Measurements from ENCODE around the gene INKA1.

DNA sequence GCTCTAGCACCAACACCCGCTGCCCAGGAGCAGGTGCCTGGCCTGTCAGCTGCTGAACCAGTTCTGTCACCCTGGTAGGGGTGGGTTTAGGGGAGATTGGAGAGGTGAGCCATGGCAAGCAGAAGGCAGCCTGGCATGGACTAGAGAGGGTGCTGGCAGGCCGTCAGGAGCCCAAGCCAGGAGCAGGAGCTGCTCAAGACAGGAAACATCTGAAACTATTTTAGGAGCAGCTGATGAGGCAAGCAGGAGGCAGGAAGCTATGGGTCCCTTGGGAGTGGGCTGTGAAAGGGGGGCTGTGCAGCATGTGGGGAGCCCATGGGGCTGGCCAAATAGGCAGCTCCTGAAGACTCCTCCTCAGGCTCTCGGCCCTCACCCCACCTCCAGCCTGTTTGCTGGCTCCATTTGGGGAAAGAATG lies 2.3 kb downstream of the INKA1 start:
- TF ChIP-seq CTCF (IDR thresholded peaks at IDR 0.05; ENCODE audit: low read depth, low read length, poor library complexity, severe bottlenecking) = no peak
- TF ChIP-seq EZH2phosphoT487 (IDR thresholded peaks at IDR 0.05; ENCODE audit: borderline replicate concordance, low read length) = no peak
